ENCODE results near the gene COL11A2.

The COL11A2 gene

DNA sequence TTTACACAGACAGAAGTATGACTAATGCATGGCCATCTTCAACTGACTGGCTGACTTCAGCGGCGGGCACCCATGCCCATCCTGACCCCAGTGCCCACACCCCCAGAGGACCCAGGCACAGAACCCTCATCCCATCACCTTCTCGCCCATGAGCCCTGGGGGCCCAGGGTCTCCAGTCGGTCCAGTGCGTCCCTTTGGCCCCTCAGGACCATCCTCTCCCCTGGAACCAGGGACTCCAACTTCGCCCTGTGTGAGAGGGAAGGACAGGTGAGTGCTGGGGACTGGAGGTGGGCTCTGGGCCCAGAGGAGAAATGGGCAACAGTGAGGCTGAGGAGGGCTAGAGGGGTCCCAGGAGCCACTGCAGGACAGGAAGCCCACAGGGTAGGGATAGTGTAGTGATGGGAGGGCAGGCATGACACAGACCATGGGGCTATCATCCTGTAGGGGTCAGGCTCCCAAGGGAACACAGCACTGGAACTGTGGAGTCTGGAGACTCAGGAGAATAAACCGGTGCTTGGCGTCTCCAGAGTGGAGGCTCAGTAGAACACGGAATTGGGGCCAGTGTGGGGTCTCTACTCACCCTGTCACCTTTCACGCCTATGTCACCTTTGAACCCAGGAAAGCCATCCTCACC is 16.7 kb downstream of the COL11A2 start:
- Histone ChIP-seq H3K4me3 (no peak overlapping the region), H3K27ac (no peak overlapping the region)

DNA sequence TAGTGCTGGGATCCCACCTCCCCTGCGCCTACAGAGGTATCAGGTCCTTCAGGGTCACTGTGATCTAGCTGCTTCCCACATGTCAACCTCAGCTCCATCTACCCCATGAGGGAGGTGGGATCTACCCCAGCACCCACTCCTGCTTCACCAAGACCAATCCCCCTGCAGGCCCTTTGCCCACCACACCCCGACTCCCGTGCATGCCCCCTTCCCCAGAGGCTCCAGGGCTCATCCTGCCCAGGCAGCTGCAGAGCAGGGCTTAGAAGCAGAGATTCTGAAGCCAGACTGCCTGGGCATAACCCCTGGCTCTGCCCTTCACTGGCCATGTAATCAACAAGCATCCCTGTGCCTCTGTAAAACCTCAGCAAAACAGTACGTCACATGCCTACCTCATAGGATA is 17.5 kb downstream of the COL11A2 start:
- Histone ChIP-seq H3K27ac (no peak overlapping the region), H3K4me3 (no peak overlapping the region)

DNA sequence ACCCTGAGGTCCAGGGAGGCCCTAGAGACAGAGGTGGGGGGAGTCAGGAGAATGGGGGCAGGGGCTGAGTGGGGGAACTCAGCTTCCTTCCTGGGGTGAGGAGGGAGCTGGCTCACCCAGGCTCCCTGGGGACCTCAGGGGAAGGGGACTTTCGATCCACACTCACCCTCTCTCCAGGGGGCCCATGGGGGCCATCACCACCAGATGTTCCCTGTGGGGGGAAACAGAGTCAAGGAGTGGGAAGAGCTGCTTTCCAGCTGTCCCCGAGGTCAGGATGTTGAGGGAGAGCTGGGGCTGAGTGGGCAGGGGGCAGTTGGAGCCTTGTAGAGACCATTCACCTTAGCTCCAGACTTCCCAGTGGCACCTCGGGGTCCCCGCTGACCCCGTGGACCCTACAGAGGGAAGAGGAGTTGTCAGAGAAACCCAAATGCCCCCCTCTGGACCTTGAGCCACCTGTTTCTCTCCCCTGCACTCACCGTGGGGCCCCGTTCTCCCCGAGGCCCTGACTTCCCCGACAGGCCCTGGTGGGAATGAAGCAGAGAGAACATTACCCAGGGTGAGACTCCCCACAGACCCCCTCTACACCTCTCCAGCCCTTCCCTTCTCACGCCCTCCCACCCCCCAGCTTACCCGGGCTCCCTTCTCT is 18.6 kb downstream of the COL11A2 start:
- H3K4me3 ChIP-seq, result no peak overlapping the region
- no peak overlapping the region for H3K27ac ChIP-seq

DNA sequence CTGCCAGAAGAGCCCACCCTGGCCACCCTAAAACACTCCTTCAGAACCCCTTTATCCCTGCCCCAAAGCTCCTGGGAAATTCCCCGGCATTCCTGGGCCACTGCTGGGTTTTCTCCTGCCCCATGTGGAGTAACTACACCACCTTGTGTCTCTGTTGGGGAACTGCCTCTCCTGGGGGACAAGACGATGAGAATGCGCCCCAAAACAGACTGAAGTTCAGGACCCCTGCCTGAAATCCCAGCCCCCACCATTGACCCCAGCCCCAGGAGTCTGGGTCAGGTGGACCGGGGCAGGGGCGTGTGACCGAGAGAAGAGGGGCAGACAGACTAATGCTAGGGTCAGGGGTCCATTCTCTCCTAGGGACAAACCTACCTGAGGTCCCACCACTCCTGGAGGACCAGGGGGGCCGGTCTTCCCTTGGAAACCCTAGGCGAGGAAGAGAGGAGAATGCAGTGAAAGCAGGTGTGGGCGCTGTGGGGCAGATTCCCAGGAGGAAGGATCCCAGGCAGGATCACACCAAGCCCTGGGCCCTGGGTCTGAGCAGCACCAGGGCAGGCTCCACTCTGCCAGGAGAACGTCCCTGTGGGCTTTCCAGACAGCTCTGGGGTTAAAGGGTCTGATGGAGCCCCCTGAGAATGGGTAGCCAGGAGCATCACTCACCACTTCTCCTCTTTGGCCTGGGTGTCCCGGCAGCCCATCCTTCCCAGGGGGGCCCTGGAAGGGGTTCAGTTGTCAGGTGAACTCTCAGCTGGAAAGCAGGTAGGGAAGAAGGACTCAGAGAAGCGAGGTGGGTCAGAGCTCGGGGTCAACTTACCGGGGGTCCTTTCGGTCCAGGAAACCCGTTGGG is 19.4 kb downstream of the COL11A2 start:
- H3K4me3 ChIP-seq, result no peak overlapping the region
- H3K27ac ChIP-seq, result no peak overlapping the region

DNA sequence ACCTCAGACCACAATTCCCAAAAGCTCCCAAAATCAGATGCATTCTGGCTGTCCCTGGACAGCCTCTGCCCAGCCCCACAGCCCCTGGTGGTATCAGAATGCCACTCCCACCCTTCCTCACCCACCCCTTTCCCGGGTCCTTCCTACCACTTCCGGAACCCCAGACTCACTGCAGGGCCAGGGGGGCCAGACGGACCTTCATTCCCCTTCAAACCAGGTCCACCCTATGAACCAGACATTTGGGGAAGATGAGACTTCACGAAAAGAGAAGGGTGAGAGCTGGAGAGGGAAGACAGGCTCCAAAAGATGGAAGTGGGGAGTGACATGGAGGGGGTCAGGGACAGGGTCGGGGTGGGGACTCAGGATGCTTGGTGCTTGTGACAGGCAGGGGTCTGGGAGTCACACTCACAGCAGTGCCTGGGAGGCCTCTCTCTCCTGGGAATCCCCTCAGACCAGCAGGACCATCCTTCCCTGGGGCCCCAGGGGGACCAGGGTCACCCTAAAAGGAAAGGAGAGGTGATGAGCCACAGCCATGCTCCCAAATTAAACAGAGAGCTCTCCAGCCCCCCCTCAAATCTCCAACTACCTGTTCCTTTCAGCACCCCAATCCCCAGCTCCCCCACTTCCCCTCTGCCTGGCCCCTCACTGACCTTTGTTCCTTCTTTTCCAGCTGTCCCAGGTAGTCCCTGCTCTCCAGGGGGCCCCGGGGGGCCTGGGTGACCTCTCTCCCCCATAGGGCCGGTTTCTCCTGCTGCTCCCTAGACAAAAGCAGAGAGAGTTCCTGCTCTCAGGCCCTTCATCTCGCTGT is 20.2 kb downstream of the COL11A2 start:
- H3K27ac ChIP-seq, result no peak overlapping the region

DNA sequence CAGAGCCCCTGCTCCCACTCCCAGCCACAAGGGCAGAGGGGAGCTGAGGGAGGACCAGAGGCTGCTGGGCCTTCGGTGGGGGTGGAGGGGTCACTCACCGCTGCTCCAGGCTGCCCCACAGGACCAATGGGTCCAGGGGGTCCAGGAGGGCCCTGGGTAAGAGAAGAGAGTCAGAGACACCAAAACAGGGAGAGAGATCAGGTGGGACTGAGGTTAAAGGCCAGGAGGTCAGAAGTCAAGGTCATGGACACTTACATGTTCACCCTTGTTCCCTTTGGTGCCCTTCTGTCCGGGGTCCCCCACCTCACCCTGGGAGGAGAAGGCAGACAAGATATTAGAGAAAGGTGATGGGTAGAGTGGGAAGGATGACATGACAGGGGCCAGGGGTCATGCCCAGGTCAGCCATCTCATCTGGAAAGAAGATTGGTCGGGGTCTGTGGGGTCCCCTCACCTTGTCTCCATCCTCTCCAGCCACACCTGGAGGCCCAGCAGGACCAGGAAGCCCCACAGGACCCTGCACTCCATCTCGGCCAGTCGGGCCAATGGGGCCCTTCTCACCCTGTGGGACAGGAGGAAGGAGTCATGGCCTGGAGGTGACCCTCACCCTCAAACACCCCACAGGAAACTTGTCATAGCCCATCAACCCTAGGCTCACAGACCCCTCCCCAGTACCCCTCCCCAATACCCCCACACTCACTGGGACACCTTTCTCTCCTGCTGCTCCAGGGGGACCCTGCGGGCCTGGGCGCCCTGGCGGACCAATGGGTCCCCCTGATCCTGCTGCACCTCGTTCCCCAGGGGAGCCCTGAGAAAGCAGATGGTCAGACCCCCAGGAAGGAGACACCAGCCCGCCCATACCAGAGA is 21.0 kb downstream of the COL11A2 start:
- H3K27ac ChIP-seq, result no peak overlapping the region
- H3K4me3 ChIP-seq, result no peak overlapping the region

More for the DNA sequence above, 20.2 kb downstream of the COL11A2 start:
- no peak overlapping the region for H3K4me3 ChIP-seq

DNA sequence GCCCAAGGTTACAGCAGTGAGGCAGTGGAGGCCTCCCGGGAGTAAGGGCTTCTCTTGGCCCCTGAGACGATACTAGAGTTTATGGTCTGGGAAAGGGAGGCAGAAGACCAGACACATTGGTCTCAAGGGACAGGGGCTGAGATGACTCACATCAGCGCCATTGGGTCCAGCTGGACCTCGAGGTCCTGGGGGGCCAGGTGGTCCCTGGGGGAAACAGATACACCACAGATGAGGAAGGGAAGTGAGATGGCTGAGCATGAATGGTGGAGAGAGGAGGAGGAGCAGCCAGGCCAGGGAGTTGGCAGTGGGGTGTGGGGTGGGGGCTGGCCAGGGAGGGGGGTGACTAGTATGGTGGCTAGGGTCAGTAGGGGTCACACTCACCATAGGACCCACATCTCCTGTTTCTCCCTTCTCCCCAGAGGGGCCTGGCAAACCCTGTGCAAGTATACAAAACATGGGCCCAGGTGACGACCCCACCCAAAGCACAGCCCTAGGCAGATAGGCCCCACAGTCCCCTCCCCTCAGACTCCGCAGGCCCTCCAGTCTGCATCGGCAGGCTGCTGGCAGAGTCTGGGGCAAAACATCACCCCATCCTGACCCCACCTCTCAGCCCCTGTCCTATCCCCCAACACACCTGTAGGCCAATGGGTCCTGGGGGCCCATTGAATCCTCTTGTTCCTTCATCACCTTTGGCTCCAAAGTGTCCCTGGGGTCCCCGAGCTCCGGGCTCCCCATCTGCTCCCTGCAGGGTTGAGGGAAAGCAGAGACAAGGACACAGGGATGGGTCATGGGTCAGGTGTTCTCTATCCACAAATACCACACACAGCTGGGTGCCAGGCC is 21.9 kb downstream of the COL11A2 start:
- Histone ChIP-seq H3K4me3 (no peak overlapping the region), H3K27ac (no peak overlapping the region)

DNA sequence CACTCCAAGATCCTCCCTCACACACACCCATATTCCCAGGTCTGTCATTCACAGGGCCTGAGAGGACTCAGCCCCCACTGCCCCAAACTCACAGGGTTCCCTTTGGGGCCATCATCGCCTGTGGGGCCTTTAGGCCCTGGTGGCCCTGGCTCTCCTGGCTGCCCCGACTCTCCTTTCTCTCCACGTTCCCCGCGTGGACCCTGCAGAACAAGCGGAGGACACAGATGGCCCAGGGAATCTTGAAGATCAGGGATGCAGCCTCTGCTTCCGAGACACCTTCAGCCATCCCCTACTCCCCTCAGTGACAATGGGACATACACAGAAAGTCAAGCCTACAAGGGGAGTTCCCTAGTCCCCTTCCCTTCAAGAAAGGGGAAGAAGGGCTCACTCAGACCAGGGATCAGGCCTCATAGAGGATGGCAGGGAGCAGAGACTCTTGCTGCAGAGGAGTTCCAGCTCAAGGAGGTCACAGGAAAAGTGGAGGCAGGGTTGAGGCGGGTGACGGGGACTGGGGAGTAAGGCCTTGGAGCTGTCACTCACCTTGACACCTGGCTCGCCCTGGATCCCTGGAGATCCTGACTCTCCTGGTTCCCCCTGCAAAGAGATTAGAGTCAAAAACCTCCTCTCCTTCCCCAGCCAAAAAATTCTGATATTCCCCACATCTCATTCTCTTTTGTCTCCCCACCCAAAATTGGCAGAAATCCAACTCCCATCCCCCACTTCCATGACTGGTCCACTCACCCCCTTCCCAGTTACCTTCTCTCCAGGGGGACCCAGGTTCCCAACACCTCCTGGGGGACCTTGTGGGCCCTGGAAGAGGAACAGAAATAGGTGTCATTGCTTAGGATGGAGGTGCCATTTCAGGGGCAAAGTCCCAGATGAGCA is 22.7 kb downstream of the COL11A2 start:
- no peak overlapping the region for H3K27ac ChIP-seq
- no peak overlapping the region for H3K4me3 ChIP-seq

DNA sequence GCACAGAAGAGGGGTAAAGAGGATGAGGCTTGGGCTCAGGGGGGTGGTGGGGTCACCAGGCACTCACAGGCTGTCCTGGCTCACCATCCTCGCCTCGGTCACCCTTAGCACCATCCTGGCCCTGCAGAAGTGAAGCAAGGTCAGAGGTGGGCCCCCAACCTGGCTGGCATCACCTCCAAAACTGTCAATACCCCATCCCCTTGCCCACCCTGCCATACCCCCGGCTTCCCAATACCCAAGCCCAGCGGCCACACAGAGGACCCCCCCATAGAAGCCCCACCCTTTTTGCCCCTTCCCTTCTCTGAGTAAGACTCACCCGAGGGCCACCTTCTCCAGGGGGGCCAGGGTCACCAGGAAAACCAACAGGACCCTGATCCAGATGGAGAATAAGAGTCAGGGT is 23.6 kb downstream of the COL11A2 start:
- no peak overlapping the region for H3K27ac ChIP-seq

DNA sequence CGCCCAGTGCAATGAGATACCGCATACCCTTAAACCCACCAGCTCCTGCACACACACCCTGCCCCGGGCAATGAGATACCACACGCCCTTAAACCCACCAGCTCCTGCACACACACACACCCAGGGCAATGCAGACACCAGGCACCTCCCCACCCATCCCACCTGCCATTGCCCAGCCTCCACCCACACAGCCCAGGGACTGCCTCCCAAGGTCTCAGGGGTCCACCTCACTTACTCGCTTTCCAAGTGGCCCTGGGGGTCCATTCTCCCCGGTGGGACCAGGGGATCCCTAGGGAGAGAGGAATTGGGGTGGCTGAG is 24.0 kb downstream of the COL11A2 start:
- H3K4me3 ChIP-seq, result no peak overlapping the region

More for the DNA sequence above, 23.6 kb downstream of the COL11A2 start:
- H3K4me3 ChIP-seq, result no peak overlapping the region

DNA sequence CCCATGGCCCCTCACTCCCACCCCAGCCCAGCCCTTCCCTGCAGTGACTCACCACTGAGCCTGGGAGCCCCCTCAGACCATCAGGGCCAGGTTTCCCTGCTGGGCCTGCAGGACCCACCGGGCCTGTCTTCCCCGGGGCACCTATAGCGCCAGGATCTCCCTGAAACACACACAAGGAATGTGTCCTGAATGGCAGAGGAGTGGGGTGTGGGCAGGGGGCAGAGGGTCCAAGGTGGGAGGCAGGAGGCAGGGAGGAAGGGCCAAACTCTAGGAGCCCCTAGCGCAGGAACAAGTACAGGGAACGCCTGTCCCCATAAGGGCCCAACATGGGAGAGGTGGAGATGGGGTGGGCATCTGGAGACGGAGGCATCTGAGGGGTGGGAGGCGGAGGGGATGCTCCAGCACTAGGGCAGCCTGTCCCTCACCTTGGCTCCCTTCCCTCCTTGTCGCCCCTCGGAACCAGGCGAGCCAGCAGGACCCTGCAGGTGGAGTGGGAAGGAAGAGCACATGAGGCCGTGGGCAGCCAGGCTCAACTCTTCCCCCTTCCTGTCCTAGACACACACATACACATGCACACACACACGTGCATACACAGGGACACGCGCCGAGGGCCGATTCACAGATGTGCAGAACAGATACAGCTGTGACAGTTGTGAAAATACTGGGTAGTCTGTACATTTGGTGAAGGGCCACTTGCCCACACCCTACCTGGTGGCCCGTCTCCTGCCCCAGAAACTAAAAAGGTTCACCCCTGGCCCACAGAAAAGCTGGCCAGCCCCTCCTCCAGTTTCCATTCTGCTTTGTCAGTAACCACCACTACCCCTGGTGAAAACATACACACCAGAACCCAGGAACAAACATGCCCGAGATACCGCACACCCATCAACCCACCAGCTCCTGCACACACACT is 24.6 kb downstream of the COL11A2 start:
- no peak overlapping the region for H3K27ac ChIP-seq
- H3K4me3 ChIP-seq, result no peak overlapping the region

More for the DNA sequence above, 24.0 kb downstream of the COL11A2 start:
- no peak overlapping the region for H3K27ac ChIP-seq

DNA sequence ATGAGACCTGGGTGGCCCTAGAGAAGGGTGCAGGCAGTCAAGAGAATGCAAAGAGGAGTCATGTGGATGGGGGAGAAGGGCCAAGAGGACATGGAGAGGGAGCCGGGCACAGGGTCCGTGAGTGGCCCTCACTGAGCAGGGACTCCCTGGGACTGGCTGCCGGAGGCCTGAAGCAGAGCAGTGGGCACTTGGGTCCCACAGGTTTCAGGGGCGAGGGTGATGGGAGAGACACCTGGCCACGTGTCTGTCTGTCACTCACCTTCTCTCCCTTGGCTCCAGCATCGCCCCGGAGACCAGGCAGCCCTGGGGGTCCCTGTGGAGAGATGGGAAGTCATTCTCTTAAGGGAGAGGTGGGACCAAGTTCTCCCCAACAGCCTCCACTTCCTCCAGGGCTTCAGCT is 25.5 kb downstream of the COL11A2 start:
- Histone ChIP-seq H3K4me3 (no peak overlapping the region), H3K27ac (no peak overlapping the region)

DNA sequence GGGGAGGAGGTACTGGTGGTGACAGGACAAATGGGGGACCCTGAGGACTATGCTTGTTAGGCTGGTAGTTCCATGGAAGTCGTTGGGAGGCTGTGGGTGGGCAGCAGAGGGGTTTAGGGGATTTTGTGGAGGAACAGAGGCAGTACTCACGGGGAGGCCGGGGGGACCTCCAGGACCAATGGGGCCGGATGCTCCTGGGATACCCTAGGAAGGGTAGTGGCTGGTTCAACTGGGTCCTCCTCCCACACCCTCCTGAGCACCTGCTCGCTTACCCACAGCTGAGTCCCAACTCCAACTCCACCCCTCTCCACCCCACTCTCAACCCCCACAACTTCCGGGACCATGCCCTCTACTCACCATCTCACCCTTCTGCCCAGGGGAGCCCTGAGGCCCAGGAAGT is 25.9 kb downstream of the COL11A2 start:
- Histone ChIP-seq H3K27ac (no peak overlapping the region), H3K4me3 (no peak overlapping the region)

DNA sequence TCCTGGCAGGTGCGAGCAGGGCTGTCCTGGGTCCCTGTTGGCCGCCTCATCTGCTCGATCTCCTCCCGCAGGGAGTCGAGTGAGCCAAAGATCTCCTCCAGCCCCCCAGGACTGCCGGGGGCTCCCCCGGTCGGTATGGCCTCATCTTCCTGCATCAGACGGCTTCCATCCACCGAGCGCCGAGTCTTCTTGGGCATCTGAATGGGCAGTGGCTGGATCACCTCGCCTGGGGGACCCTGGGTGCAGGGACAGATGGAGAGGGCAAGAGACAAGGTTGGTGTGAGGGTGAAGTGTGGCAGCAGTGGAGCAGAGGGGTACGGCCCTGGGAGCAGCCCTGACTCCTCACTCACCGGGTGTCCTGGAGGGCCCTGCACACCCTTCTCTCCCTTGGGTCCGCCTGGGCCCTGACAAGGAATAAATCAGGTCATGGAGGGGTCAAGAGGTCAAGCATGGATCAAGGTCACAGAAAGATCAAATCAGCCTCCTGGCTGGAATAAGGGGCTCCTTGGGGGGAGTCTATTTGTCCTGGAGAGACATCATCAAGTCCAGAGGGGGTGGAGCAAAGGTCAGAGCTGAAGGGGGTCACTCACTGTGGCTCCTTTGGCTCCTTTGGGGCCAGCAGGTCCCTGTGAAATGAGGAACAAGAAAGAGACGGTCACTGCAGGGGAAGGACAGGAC is 26.5 kb downstream of the COL11A2 start:
- Histone ChIP-seq H3K27ac (no peak overlapping the region), H3K4me3 (no peak overlapping the region)

DNA sequence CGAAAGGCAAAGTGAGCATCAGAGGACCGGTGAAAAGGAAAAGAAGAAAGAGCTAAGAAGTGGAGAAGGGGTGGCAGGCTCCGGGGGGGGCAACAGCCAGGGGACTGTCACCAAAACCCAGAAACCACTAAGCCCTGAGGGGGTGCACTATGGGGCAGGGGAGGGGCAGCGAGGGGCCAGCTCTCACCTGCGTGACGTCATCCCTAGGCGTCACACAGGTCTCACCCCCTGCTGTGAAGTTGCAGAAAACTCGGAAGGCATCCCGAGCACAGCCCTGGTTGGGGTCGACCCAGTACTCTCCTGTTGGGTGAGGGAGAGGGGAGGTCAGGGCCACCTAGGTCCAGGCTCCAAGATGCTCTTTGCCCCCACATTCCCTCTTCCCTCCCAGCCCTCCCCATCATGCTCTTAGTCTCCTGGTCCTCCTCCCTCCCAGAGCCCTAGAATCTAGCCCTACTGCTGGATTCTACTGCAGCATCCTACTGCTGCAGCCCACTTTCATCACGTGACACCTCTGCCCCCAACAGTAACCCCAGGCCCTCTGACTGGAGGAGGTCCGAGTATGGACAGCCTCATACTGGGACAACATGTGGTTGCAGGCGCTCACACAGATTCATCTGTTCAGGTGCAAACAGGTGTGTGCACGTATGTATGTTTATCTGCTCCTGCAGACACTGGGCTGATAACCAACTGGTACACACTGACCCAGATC is 27.4 kb downstream of the COL11A2 start:
- H3K4me3 ChIP-seq, result no peak overlapping the region
- no peak overlapping the region for H3K27ac ChIP-seq

All from skin epidermis (tissue), 12 donors.